Naive thymus-derived CD4-positive, alpha-beta T cell (primary cell): Measurements from ENCODE around the gene TMEM178B. TPM values are rescaled to one million over a fixed set of nuclear protein-coding genes. Genes with fewer than 3 reads are reported as not detected.
"Not testable (repeated sequence)": the region's sequence is repeated elsewhere in the genome, so short reads cannot be mapped to it uniquely, and the experiment has no call there.

Source experiments
- ATAC-seq: fragments of 150-1000 bp; cut with Tn5 transposase; 2 replicates; pipeline ENCODE4 v1.10.0; 2021; ENCODE audit warnings: mild to moderate bottlenecking, moderate library complexity
- CTCF ChIA-PET: fragments of 350-600 bp; sonication (Branson Sonifier 250); formaldehyde crosslinking; loops from one replicate; lab custom pipeline; 2021; ENCODE audit warnings: antibody characterized with exemption; lab: Charles Lee
- POLR2A ChIA-PET: fragments of 350-600 bp; sonication (Branson Sonifier 250); formaldehyde crosslinking; loops from one replicate; lab custom pipeline; 2021; ENCODE audit warnings: antibody characterized with exemption, inconsistent platforms; lab: Charles Lee
- DNase-seq, 9 donors: peaks; one replicate each; pipeline versions ENCODE4 v3.0.0 to v3.0.0-alpha.2; 2020 to 2022; ENCODE audit warnings: mixed read lengths in 1 of 9
- H3K27ac ChIP-seq: one replicate; pipeline ENCODE4 v1.7.0; 2013; ENCODE audit warnings: mild to moderate bottlenecking, low read depth, low read length, moderate library complexity
- H3K27me3 ChIP-seq, 2 donors: one replicate each; pipeline ENCODE4 v1.7.0; 2013; ENCODE audit warnings: low read length in 2 of 2, mild to moderate bottlenecking in 2 of 2, moderate library complexity in 2 of 2; ENCODE audit not compliant: control insufficient read depth in 2 of 2, insufficient read depth in 2 of 2
- H3K36me3 ChIP-seq, 3 experiments: 1 replicate in 2 of 3; 2 replicates in 1 of 3; pipeline ENCODE4 v1.7.0; 2013; ENCODE audit warnings: low read length in 3 of 3, mild to moderate bottlenecking in 3 of 3, moderate library complexity in 1 of 3; ENCODE audit not compliant: insufficient read depth in 3 of 3, control insufficient read depth in 2 of 3
- H3K4me1 ChIP-seq, 2 donors: one replicate each; pipeline ENCODE4 v1.7.0; 2013; ENCODE audit warnings: low read length in 2 of 2, mild to moderate bottlenecking in 2 of 2, moderate library complexity in 1 of 2; ENCODE audit not compliant: control insufficient read depth in 2 of 2, insufficient read depth in 2 of 2
- H3K4me3 ChIP-seq: 2 replicates; pipeline ENCODE4 v1.7.0; 2013; ENCODE audit warnings: mild to moderate bottlenecking, low read length
- H3K9me3 ChIP-seq, 3 experiments: 1 replicate in 2 of 3; 2 replicates in 1 of 3; pipeline ENCODE4 v1.7.0; 2013; ENCODE audit warnings: low read length in 3 of 3; ENCODE audit not compliant: control insufficient read depth in 2 of 3
- H3K27ac Mint-ChIP-seq, 9 donors: one replicate each; pipeline ENCODE4 v1.8.0; 2020 to 2022; ENCODE audit warnings: mixed read lengths in 9 of 9, mild to moderate bottlenecking in 8 of 9, moderate library complexity in 5 of 9, inconsistent platforms in 2 of 9
- H3K27me3 Mint-ChIP-seq, 5 donors: one replicate each; pipeline ENCODE4 v1.8.0; 2021 to 2022; ENCODE audit warnings: mixed read lengths in 5 of 5, mild to moderate bottlenecking in 1 of 5
- H3K36me3 Mint-ChIP-seq, 5 donors: one replicate each; pipeline ENCODE4 v1.8.0; 2020 to 2022; ENCODE audit warnings: mixed read lengths in 5 of 5, mild to moderate bottlenecking in 3 of 5, inconsistent platforms in 1 of 5
- H3K4me1 Mint-ChIP-seq, 7 donors: one replicate each; pipeline ENCODE4 v1.8.0; 2020 to 2022; ENCODE audit warnings: mixed read lengths in 7 of 7, mild to moderate bottlenecking in 3 of 7, inconsistent platforms in 1 of 7
- H3K4me3 Mint-ChIP-seq, 10 donors: one replicate each; pipeline ENCODE4 v1.8.0; 2020 to 2022; ENCODE audit warnings: mild to moderate bottlenecking in 10 of 10, mixed read lengths in 10 of 10, moderate library complexity in 6 of 10, inconsistent platforms in 2 of 10
- H3K9me3 Mint-ChIP-seq, 11 donors: one replicate each; pipeline ENCODE4 v1.8.0; 2020 to 2022; ENCODE audit warnings: mixed read lengths in 11 of 11, mild to moderate bottlenecking in 4 of 11, inconsistent platforms in 1 of 11, moderate library complexity in 1 of 11
- intact Hi-C, 2 donors: fragments of 100-400 bp; cut with micrococcal nuclease; formaldehyde crosslinking; loops; one replicate each; pipeline ENCODE4 v1.15.1; 2023
- polyA plus RNA-seq, 2 donors: library from polyadenylated mRNA; unstranded; fragments of 300-500 nt; fragmentation: Illumina TruSeq; gene quantifications; one replicate each; pipeline ENCODE4 v1.2.3, GENCODE V29; 2021
- total RNA-seq, 6 experiments: library from RNA in 5 of 6; stranded (reverse) in 5 of 6; gene quantifications; 1 replicate in 5 of 6; 2 replicates in 1 of 6; pipeline ENCODE4 v1.2.3 and lab custom pipeline; 2021 to 2026

The TMEM178B gene
- total and polyA plus RNA-seq, 7 experiments from 2014 or later: 0.05 to 3.0 (median 0.10) TPM; not detected in 4

DNA sequence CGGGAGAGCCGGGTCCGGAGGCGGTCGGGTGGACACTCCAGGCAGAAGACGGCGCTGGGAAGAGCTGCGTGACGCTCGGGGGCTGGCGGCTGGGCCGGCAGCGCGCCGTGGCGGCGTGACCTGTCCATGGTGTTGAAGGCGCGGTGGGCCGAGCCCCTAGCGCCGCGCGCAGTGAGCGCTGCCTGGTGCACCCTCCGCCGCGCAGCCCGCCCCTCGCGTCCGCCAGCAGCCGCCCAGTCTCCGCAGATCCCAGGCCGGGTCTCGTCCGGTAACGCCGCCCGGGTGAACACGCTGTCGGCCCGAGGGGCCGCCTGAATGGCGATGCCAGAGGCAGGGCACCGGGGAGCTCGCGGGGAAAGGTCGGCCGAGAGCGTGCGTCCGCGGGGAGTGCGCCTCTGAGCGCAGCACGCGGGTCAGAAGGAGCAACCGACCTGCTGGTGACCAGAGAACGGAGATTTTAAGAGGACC lies 657 bp upstream of the TMEM178B start:
- peak; percentile 53 for ATAC-seq
- peaks cover 4 to 31% of the 10 kb centered on the region in 2 donors for H3K27me3 ChIP-seq
- peak overlapping the region; percentile 30 for H3K4me3 ChIP-seq
- no peak overlapping the region for H3K27ac Mint-ChIP-seq
- H3K36me3 Mint-ChIP-seq: no peaks in the 10 kb centered on the region
- peaks cover 5 to 6% of the 10 kb centered on the region in 2 donors for H3K4me1 ChIP-seq
- CTCF ChIA-PET: no interaction called here
- H3K4me1 Mint-ChIP-seq: peaks cover 17 to 30% (median 28%) of the 10 kb centered on the region in 7 donors
- peak in 4 of 9 donors; percentile 7 to 22 (median 11) for DNase-seq
- H3K9me3 Mint-ChIP-seq: peaks cover 0 to 5% (median 0%) of the 10 kb centered on the region in 11 donors
- H3K36me3 ChIP-seq: no peaks in the 10 kb centered on the region
- H3K4me3 Mint-ChIP-seq: peak overlapping the region; percentile 38 to 92 (median 84)
- H3K27ac ChIP-seq: no peak overlapping the region
- POLR2A ChIA-PET: no interaction called here
- no peaks in the 10 kb centered on the region for H3K9me3 ChIP-seq
- peaks cover 40 to 46% (median 44%) of the 10 kb centered on the region in 5 donors for H3K27me3 Mint-ChIP-seq
- intact Hi-C loops: loop anchor here (2.0 to 10.0 kb wide), 5 partner anchors 50 to 479 kb away; partner anchors contain the start of genes MRPS33 (in 2 of the 2), AGK (in 1 of the 2), BRAF (in 1 of the 2) and NDUFB2 (in 1 of the 2)

DNA sequence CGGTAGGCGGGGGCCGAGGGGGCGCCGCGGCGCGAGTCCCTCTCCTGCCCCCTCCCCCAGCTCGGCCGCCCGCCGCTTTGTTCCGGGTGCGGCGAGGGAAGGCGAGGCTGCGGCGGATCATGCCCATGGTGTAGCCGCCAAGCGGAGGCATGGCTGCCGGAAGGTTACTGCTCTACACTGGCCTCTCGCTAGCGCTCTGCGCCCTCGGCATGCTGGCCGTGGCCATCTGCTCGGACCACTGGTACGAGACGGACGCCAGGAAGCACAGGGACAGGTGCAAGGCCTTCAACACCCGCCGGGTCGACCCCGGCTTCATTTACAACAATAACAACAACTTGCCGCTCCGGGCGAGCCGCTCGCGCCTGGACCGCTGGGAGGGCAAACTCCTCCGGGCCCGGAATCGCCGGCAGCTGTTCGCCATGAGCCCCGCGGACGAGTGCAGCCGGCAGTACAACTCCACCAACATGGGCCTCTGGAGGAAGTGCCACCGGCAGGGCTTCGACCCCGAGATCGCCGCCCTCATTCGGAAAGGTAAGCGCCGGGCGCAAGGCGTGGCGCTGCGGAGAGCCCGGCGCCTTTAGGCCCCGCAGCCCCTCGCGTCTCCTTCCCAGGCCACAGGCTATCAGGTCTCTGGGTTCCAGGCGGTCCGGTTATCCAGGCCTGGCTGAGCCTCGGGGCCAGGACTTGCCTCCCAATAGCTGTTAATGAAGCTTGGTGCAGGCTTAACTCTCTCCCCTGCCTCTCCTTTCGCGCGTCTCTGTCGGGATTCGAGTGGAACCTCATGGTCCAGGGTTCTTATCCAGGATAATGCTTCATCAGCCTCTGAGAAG lies 513 bp downstream of the TMEM178B start:
- DNase-seq: peak in 3 of 9 donors; percentile 5 to 37 (median 8)
- Mint-ChIP-seq H3K9me3 (peaks cover 0 to 4% (median 0%) of the 10 kb centered on the region in 11 donors), H3K4me1 (peaks cover 17 to 30% (median 28%) of the 10 kb centered on the region in 7 donors), H3K4me3 (peak overlapping the region; percentile 51 to 86 (median 67)), H3K36me3 (no peaks in the 10 kb centered on the region), H3K27ac (no peak overlapping the region), H3K27me3 (peaks cover 28 to 37% (median 33%) of the 10 kb centered on the region in 5 donors)
- ChIA-PET POLR2A (no interaction called here), CTCF (no interaction called here)
- no peaks in the 10 kb centered on the region for H3K9me3 ChIP-seq
- ATAC-seq: peak; percentile 46
- H3K4me3 ChIP-seq: peak overlapping the region; percentile 39
- intact Hi-C loops: loop anchor here in 1 of 2 donors (5.0 to 10.0 kb wide), 3 partner anchors 152 to 478 kb away; partner anchors contain the start of genes AGK, BRAF and NDUFB2
- no peak overlapping the region for H3K27ac ChIP-seq
- H3K27me3 ChIP-seq: peaks cover 4 to 31% of the 10 kb centered on the region in 2 donors
- peaks cover 5 to 6% of the 10 kb centered on the region in 2 donors for H3K4me1 ChIP-seq
- no peaks in the 10 kb centered on the region for H3K36me3 ChIP-seq

DNA sequence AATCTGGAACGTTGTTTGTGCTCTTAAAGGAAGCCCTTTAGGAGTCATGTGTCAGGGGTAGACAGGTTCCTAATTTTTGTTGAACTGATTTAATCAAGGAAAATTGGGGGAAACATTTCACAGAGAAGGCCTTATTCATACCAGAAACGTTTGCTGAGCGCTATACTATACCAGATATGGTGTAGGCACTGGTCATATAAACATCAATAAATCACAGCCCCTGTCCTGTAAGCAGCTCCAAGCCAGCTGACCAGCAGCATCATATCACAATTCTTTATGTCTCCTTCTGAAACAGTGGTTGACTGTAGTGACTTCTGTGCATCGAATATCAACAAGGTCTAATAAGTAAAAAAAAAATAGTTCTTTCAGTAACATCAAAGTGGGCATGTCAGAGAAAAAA lies 1.1 kb downstream of the TMEM178B start:
- no peaks in the 10 kb centered on the region for H3K36me3 Mint-ChIP-seq
- H3K9me3 Mint-ChIP-seq: peaks cover 0 to 4% (median 0%) of the 10 kb centered on the region in 11 donors
- peak overlapping the region; percentile 51 to 86 (median 67) for H3K4me3 Mint-ChIP-seq
- Histone ChIP-seq H3K27me3 (peaks cover 4 to 31% of the 10 kb centered on the region in 2 donors), H3K36me3 (no peaks in the 10 kb centered on the region), H3K27ac (no peak overlapping the region), H3K4me3 (no peak overlapping the region), H3K9me3 (no peaks in the 10 kb centered on the region), H3K4me1 (peaks cover 5 to 6% of the 10 kb centered on the region in 2 donors)
- no peak for DNase-seq
- intact Hi-C loops: loop anchor here in 1 of 2 donors (5.0 to 10.0 kb wide), 3 partner anchors 153 to 477 kb away; partner anchors contain the start of genes AGK, BRAF and NDUFB2
- H3K27ac Mint-ChIP-seq: no peak overlapping the region
- CTCF ChIA-PET: interaction anchor here (0.7 kb wide), 1 partner anchor 989 kb away, joined by 4 read pairs; no protein-coding TSS in a partner anchor
- H3K4me1 Mint-ChIP-seq: peaks cover 17 to 29% (median 26%) of the 10 kb centered on the region in 7 donors
- peaks cover 24 to 34% (median 32%) of the 10 kb centered on the region in 5 donors for H3K27me3 Mint-ChIP-seq
- ATAC-seq: no peak
- POLR2A ChIA-PET: no interaction called here

DNA sequence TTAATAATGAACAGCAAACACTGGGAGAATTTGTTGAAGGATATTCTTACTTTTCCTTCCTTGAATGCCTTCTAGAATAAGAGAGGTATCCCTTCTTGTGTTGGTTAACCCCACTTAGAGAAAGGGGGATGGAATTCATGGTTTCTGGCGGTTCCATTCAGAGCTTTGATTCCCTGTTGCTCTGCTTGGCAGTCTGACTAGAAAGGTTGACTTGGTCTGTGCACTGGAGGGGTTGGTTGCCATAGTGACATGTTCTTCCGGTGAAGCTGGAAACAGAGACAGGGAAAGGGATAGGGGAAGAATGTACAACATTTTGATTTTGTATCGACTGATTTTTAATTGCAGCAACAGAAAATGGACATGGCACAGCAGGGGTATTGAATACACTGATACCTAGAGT lies 2.5 kb downstream of the TMEM178B start:
- Mint-ChIP-seq H3K27ac (no peak overlapping the region), H3K4me3 (no peak overlapping the region), H3K9me3 (no peaks in the 10 kb centered on the region), H3K27me3 (peaks cover 17 to 27% (median 20%) of the 10 kb centered on the region in 5 donors), H3K4me1 (peaks cover 13 to 20% (median 14%) of the 10 kb centered on the region in 7 donors), H3K36me3 (no peaks in the 10 kb centered on the region)
- H3K4me1 ChIP-seq: peaks cover 5 to 6% of the 10 kb centered on the region in 2 donors
- H3K27me3 ChIP-seq: peaks cover 4 to 31% of the 10 kb centered on the region in 2 donors
- no peak overlapping the region for H3K4me3 ChIP-seq
- H3K9me3 ChIP-seq: no peaks in the 10 kb centered on the region
- DNase-seq (no peak), ATAC-seq (no peak)
- H3K27ac ChIP-seq: no peak overlapping the region
- ChIA-PET CTCF (no interaction called here), POLR2A (no interaction called here)
- H3K36me3 ChIP-seq: no peaks in the 10 kb centered on the region
- intact Hi-C loops: loop anchor here in 1 of 2 donors (10.0 kb wide), 1 partner anchor 382 kb away; the partner anchor contains the start of gene NDUFB2

DNA sequence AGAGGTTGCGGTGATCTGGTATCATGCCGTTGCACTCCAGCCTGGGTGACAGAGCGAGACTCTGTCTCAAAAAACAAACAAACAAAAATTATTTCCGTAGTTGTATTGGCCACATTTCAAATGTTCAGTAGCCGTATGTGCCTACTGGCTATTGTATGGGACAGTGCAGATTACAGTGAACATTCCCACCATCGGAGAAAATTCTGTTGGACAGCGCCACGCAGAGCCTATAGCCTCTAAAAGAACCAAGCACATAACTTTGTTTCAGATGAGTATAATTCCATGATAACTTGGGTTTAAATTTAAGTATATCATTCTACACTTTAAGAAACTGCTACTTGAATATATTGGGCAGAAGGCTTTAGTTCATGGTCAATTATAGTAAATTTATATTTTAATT lies 5.4 kb downstream of the TMEM178B start:
- Mint-ChIP-seq H3K9me3 (no peaks in the 10 kb centered on the region), H3K27me3 (peaks cover 8 to 27% (median 13%) of the 10 kb centered on the region in 5 donors), H3K4me1 (peaks cover 0 to 10% (median 3%) of the 10 kb centered on the region in 7 donors), H3K4me3 (no peak overlapping the region), H3K36me3 (no peaks in the 10 kb centered on the region), H3K27ac (no peak overlapping the region)
- Histone ChIP-seq H3K9me3 (no peaks in the 10 kb centered on the region), H3K36me3 (no peaks in the 10 kb centered on the region), H3K4me1 (no peaks in the 10 kb centered on the region), H3K4me3 (no peak overlapping the region), H3K27ac (no peak overlapping the region), H3K27me3 (peaks cover 4 to 21% of the 10 kb centered on the region in 2 donors)
- intact Hi-C loops: loop anchor here in 1 of 2 donors (10.0 kb wide), 1 partner anchor 384 kb away; the partner anchor contains the start of gene NDUFB2
- ChIA-PET CTCF (no interaction called here), POLR2A (no interaction called here)
- ATAC-seq (no peak), DNase-seq (no peak)

DNA sequence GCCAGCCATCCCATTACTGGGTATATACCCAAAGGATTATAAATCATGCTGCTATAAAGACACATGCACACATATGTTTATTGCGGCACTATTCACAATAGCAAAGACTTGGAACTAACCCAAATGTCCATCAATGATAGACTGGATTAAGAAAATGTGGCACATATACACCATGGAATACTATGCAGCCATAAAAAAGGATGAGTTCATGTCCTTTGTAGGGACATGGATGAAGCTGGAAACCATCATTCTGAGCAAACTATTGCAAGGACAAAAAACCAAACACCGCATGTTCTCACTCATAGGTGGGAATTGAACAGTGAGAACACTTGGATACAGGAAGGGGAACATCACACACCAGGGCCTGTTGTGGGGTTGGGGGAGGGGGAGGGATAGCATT lies 15.6 kb downstream of the TMEM178B start:
- H3K27me3 ChIP-seq, H3K27ac Mint-ChIP-seq, H3K9me3 Mint-ChIP-seq, POLR2A ChIA-PET, H3K36me3 ChIP-seq, H3K4me3 ChIP-seq, CTCF ChIA-PET, intact Hi-C loops, H3K9me3 ChIP-seq, H3K27ac ChIP-seq, DNase-seq, H3K36me3 Mint-ChIP-seq, H3K4me3 Mint-ChIP-seq, ATAC-seq, H3K4me1 Mint-ChIP-seq, H3K4me1 ChIP-seq: not testable (repeated sequence)
- H3K27me3 Mint-ChIP-seq: peaks cover 10 to 39% (median 32%) of the 10 kb centered on the region in 5 donors
